Small intestine (tissue), 7 donors: ENCODE results near the gene C6orf120. TPM values are rescaled to one million over a fixed set of nuclear protein-coding genes. Genes with fewer than 3 reads are reported as not detected.

ENCODE experiments used
- DNase-seq, 2 donors: peaks; one replicate each; pipeline versions ENCODE4 v3.0.0 to v3.0.0-alpha.2; 2013
- FAIRE-seq: peaks from 2 replicates; lab custom pipeline; 2012; peaks lifted over from hg19 to GRCh38; lab: Jason Lieb, UNC
- H3K27ac ChIP-seq, 3 donors: one replicate each; pipeline ENCODE4 v1.5.1; 2013; ENCODE audit warnings: low read length in 2 of 3, mild to moderate bottlenecking in 2 of 3, control low read depth in 1 of 3, inconsistent platforms in 1 of 3, low read depth in 1 of 3, moderate library complexity in 1 of 3
- H3K27me3 ChIP-seq, 3 donors: one replicate each; pipeline ENCODE4 v1.6.1; 2013; ENCODE audit warnings: low read length in 3 of 3, inconsistent platforms in 1 of 3; ENCODE audit not compliant: control insufficient read depth in 3 of 3, insufficient read depth in 3 of 3
- H3K36me3 ChIP-seq, 3 donors: one replicate each; pipeline ENCODE4 v1.6.1; 2013; ENCODE audit warnings: low read length in 3 of 3, inconsistent platforms in 1 of 3, low read depth in 1 of 3, mild to moderate bottlenecking in 1 of 3, moderate library complexity in 1 of 3; ENCODE audit not compliant: control insufficient read depth in 3 of 3, insufficient read depth in 2 of 3
- H3K4me1 ChIP-seq, 3 donors: one replicate each; pipeline ENCODE4 v1.6.1; 2013; ENCODE audit warnings: low read length in 2 of 3, inconsistent platforms in 1 of 3, low read depth in 1 of 3, mild to moderate bottlenecking in 1 of 3, moderate library complexity in 1 of 3; ENCODE audit not compliant: control insufficient read depth in 3 of 3, insufficient read depth in 2 of 3
- H3K4me3 ChIP-seq, 3 donors: one replicate each; pipeline ENCODE4 v1.5.1; 2013; ENCODE audit warnings: low read length in 3 of 3, control low read depth in 1 of 3, inconsistent platforms in 1 of 3, low read depth in 1 of 3, mild to moderate bottlenecking in 1 of 3, moderate library complexity in 1 of 3
- H3K9me3 ChIP-seq, 2 donors: one replicate each; pipeline ENCODE4 v1.6.1; 2013; ENCODE audit warnings: low read depth in 1 of 2, low read length in 1 of 2; ENCODE audit not compliant: control insufficient read depth in 2 of 2, insufficient read depth in 1 of 2
- WGBS, 3 donors: extraction: QIAGEN DNeasy Blood & Tissue Kit; methylation state at CpG; one replicate each; pipeline ENCODE4 v1.1.7; 2013; 5-methylcytosine and 5-hydroxymethylcytosine counted together
- polyA plus RNA-seq, 4 donors: library from polyadenylated mRNA; stranded (reverse) in 3 of 4; unstranded in 1 of 4; fragments of 200-250 nt in 3 of 4; fragments of 120-200 nt in 1 of 4; gene quantifications; one replicate each; pipeline versions ENCODE4 v1.2.1 to v1.2.3, GENCODE V29; 2013
- donor health status: healthy with polysubstance abuse.
- donor health status: control.
- donor health status: control.
- donor health status: Bipolar disorder and iron deficiency.
- donor health status: healthy.

Gene C6orf120
- polyA plus RNA-seq, 4 donors: 8.4 to 37.9 (median 10.5) TPM

DNA sequence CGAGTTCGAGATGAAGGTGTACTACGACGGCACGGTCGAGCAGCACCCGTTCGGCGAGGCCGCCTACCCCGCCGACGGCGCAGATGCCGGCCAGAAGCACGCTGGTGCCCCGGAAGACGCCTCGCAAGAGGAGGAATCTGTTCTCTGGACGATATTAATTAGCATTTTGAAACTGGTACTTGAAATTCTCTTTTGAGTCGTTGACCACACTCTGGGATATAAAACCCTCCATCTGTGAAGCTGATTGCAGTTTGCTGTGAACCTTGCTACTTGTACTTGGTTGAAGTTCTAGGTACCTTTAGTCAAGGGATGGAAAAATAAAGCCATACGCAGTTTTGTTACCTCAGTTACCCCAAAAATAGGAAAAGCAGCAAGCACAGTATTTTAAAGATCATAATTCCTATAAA, 917 bp downstream of the C6orf120 start:
- Histone ChIP-seq H3K27me3 (no peaks in the 10 kb centered on the region), H3K4me1 (peaks cover 5 to 20% (median 5%) of the 10 kb centered on the region in 3 donors), H3K27ac (peak overlapping the region; percentile 96 to 98 (median 98)), H3K36me3 (peaks cover 0 to 12% (median 2%) of the 10 kb centered on the region in 3 donors), H3K9me3 (no peaks in the 10 kb centered on the region), H3K4me3 (peak overlapping the region; percentile 89 to 96 (median 93))
- WGBS, 3 donors: 1 to 3% (median 1%) methylated on average over 22 of the region's 22 CpGs
- DNase-seq (no peak), FAIRE-seq (no peak)

DNA sequence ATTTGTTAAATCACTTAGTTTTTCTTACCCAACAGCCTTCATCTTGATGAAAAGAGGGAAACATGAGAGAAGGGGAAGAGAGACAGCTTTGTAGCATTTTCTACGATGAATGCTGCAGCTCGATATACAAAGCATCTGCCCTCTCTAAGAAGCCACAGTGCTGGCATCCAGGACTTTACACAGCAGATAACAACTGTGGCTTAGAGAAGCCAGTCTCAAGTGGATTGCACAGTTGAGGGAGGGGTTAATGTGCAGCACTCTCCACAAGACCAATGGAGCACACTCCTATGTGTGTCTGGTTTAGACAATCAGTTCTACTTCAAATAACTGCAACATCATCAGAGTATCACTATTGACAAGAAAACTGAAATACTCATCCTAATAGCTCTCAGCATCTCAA, 5.8 kb downstream of the C6orf120 start:
- DNase-seq (no peak), FAIRE-seq (no peak)
- Histone ChIP-seq H3K9me3 (no peaks in the 10 kb centered on the region), H3K27ac (no peak overlapping the region), H3K4me3 (no peak overlapping the region), H3K27me3 (no peaks in the 10 kb centered on the region), H3K36me3 (peaks cover 2 to 9% (median 4%) of the 10 kb centered on the region in 3 donors), H3K4me1 (peaks cover 0 to 10% (median 5%) of the 10 kb centered on the region in 3 donors)
- 89 to 95% (median 93%) methylated on average over 2 of the region's 2 CpGs for WGBS, 3 donors

DNA sequence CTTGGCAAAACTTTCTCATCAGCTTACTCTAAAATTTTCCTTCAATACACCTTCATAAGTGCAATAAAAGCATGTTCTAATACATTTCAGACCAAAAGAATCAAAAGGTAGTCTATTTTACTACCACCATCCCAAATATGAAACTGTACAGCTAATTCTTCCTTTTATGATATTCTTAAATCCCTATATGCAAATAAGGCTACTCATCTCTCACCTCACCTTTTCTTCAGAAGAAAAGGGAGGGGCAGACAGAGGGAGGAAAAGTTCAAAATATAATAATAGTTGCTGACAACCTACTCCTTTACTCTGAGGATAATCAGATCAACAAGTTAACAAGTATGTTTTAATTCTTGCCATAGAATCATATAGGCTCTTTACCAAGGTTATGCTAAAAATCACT, 7.4 kb downstream of the C6orf120 start:
- Histone ChIP-seq H3K4me1 (peaks cover 0 to 10% (median 3%) of the 10 kb centered on the region in 3 donors), H3K4me3 (no peak overlapping the region), H3K36me3 (peaks cover 2 to 19% (median 5%) of the 10 kb centered on the region in 3 donors), H3K27ac (no peak overlapping the region), H3K9me3 (no peaks in the 10 kb centered on the region), H3K27me3 (no peaks in the 10 kb centered on the region)
- DNase-seq: no peak
- FAIRE-seq: no peak

DNA sequence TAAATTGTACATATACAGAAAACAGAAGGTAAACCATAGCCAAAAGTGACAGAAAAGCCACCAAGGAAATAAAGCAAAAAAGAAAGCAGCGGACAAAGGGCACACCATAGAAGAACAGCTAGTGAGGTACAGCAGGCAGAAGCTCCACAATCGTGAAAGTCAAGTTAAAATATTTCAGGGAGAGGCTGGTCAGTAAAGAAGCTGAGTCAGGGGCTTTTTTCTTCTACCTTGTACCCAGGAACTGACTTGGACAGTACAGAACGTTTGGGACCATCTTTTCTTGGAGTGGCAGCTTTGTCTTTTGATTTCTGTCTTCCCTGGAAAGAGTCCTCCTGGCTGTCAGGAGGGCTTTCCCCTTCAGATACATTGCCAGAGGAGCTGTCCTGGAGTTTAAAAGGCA, 8.1 kb downstream of the C6orf120 start:
- Histone ChIP-seq H3K27ac (no peak overlapping the region), H3K27me3 (no peaks in the 10 kb centered on the region), H3K36me3 (peaks cover 2 to 19% (median 9%) of the 10 kb centered on the region in 3 donors), H3K4me1 (peaks cover 0 to 7% (median under 1%) of the 10 kb centered on the region in 3 donors), H3K9me3 (no peaks in the 10 kb centered on the region), H3K4me3 (no peak overlapping the region)
- DNase-seq: no peak
- no peak for FAIRE-seq
- 62 to 83% (median 73%) methylated on average over 3 of the region's 3 CpGs for WGBS, 3 donors

DNA sequence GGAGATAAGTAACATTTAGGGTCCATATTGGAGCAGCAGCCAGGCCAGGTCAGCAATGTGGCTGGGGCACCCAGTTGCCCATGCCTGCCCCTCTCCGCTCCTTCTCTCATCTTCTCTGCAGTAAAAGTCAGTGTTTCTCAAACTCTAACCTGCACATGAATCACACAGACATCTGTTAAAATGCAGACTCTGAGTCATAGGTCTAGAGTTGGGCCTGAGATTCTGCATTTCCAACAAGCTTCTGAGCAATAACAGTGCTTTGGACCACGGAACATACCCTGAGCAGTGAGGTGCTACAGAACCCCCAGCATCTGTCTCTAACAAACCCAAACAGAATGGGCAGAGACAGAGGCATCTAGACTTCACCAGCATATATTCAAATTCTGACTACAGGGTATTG, 12.3 kb downstream of the C6orf120 start:
- Histone ChIP-seq H3K27ac (peak overlapping the region in 1 of 3 donors; percentile 65), H3K9me3 (no peaks in the 10 kb centered on the region), H3K4me1 (no peaks in the 10 kb centered on the region), H3K27me3 (no peaks in the 10 kb centered on the region), H3K36me3 (peaks cover 2 to 34% (median 15%) of the 10 kb centered on the region in 3 donors), H3K4me3 (no peak overlapping the region)
- WGBS, 3 donors: 96 to 100% (median 96%) methylated on average over 2 of the region's 2 CpGs
- no peak for DNase-seq
- FAIRE-seq: no peak

DNA sequence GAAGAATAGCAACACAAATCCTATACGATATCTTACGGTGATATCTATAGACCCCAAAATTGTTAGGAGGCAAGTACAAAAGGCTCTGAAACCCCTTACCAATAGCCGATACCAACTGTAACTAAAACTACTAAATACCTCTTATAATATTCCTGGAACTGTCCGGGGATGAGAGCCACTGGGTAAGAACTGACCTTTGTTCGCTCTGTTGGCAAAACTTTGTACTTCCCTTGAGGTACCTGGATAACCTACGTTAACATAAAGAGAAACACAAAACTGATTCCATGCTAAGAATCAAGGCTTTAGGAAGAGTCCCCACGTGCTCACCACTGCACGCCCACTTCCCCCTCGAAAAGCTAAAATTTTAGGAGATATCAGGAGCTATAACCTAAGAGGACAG, 12.7 kb downstream of the C6orf120 start:
- no peak for FAIRE-seq
- H3K4me3 ChIP-seq: no peak overlapping the region
- 75 to 88% (median 80%) methylated on average over 9 of the region's 9 CpGs for WGBS, 3 donors
- no peaks in the 10 kb centered on the region for H3K4me1 ChIP-seq
- DNase-seq: peak; percentile 48 to 56
- no peaks in the 10 kb centered on the region for H3K9me3 ChIP-seq
- H3K27ac ChIP-seq: peak overlapping the region in 1 of 3 donors; percentile 65
- H3K36me3 ChIP-seq: peaks cover 2 to 34% (median 15%) of the 10 kb centered on the region in 3 donors
- H3K27me3 ChIP-seq: no peaks in the 10 kb centered on the region

DNA sequence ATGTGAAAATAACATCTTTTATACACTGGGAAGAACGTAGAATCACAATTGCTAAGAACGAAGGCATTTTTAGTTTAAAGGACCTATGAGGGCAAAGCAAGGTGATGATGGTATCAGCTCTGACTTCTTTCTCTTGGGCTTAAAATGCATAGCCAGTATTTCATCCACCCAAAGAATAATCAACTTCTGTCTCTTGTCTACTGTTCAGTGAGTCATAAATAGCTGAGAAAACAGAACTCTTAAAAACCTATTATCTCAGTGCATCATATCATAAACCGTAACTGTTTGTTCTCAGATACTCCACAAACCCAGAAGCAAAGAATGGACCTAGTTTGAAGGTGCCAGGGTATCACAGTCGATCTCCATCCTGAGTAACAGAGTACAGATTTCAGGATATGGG, 17.2 kb downstream of the C6orf120 start:
- DNase-seq (no peak), FAIRE-seq (no peak)
- H3K4me3 ChIP-seq: no peak overlapping the region
- H3K4me1 ChIP-seq: peaks cover 0 to 3% (median 0%) of the 10 kb centered on the region in 3 donors
- H3K27ac ChIP-seq: no peak overlapping the region
- 84 to 86% (median 86%) methylated on average over 4 of the region's 4 CpGs for WGBS, 3 donors
- no peaks in the 10 kb centered on the region for H3K9me3 ChIP-seq
- H3K36me3 ChIP-seq: peaks cover 0 to 16% (median 13%) of the 10 kb centered on the region in 3 donors
- no peaks in the 10 kb centered on the region for H3K27me3 ChIP-seq

DNA sequence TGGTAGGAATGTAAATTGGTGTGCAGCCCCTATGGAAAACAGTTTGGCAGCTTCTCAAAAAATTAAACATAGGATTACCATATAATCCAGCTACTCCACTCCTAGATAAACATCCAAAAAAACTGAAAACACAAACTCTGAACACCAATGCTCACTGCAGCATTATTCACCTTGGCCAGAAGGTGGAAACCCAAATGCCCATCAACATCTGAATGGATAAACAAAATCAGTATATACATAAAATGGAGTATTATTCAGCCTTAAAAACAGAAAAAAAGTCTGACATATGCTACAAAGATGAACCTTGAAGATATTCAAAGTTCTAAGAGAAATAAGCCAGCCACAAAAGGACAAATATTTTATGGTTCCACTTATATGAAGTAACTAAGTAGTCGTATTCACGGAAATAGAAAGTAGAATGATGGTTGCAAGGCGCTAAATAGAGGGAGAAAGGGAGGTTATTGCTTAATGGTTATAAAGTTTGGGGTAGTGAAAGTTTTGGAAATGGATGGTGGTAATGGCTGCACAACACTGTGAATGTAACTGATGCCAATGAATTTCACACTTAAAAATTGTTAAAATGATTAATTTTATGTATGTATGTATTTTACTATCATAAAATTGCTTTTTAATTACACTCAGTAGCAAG, 18.4 kb downstream of the C6orf120 start:
- Histone ChIP-seq H3K27ac (no peak overlapping the region), H3K27me3 (no peaks in the 10 kb centered on the region), H3K36me3 (peaks cover 0 to 12% (median 4%) of the 10 kb centered on the region in 3 donors), H3K9me3 (no peaks in the 10 kb centered on the region), H3K4me1 (peaks cover 2 to 3% (median 2%) of the 10 kb centered on the region in 3 donors), H3K4me3 (no peak overlapping the region)
- WGBS, 3 donors: 93 to 96% (median 93%) methylated on average over 3 of the region's 3 CpGs
- DNase-seq (no peak), FAIRE-seq (no peak)
